A549 (cell line): ENCODE data around the gene SETX. TPM values are rescaled to one million over a fixed set of nuclear protein-coding genes. Genes with fewer than 3 reads are reported as not detected.

Experiments
- ATAC-seq, 2 experiments: fragments of 200-7000 bp in 1 of 2; fragments of >200 bp in 1 of 2; cut with Nextera tagmentation in 1 of 2; cut with Tn5 transposase in 1 of 2; 3 replicates each; pipeline versions ENCODE4 v1.8.0 to v1.9.1; 2018 to 2020; ENCODE audit warnings: mild to moderate bottlenecking in 1 of 2, moderate library complexity in 1 of 2
- CTCF ChIA-PET: fragments of 300-600 bp; sonication (Branson Sonifier 250); formaldehyde crosslinking; extraction: SDS; loops from one replicate; lab custom pipeline; 2021; ENCODE audit warnings: antibody characterized with exemption, inconsistent platforms; lab: Yijun Ruan, JAX
- POLR2A ChIA-PET: fragments of 350-600 bp; formaldehyde crosslinking; extraction: SDS; loops from one replicate; lab custom pipeline; 2021; ENCODE audit warnings: antibody characterized with exemption, inconsistent platforms; lab: Yijun Ruan, JAX
- DNase-seq, 2 experiments: peaks; one replicate each; pipeline versions ENCODE4 v3.0.0 to v3.0.0-alpha.2; 2011 to 2016; ENCODE audit warnings: low read depth in 1 of 2, low spot score in 1 of 2
- FAIRE-seq: peaks from 2 replicates; lab custom pipeline; 2011; peaks lifted over from hg19 to GRCh38; lab: Jason Lieb, UNC
- H3K27ac ChIP-seq, 2 experiments: fragments of >200 bp; sonication (Bioruptor Twin); formaldehyde crosslinking; 3 replicates each; pipeline ENCODE4 v1.5.1; 2016 to 2017
- H3K4me1 ChIP-seq: fragments of >200 bp; sonication (Bioruptor Twin); formaldehyde crosslinking; 3 replicates; pipeline ENCODE4 v1.6.1; 2016
- H3K4me2 ChIP-seq: fragments of >200 bp; sonication (Bioruptor Twin); formaldehyde crosslinking; 3 replicates; pipeline ENCODE4 v1.6.1; 2016
- H3K4me3 ChIP-seq: fragments of >200 bp; sonication (Bioruptor Twin); formaldehyde crosslinking; 3 replicates; pipeline ENCODE4 v1.5.1; 2016
- H3K9me3 ChIP-seq: fragments of >200 bp; sonication (Bioruptor Twin); formaldehyde crosslinking; 3 replicates; pipeline ENCODE4 v1.6.1; 2016
- BHLHE40 ChIP-seq: IDR thresholded peaks from 2 replicates; pipeline ENCODE4 v1.6.1; 2012; ENCODE audit warnings: low read depth, low read length, inconsistent platforms
- CEBPB ChIP-seq, 2 experiments: fragments of >200 bp in 1 of 2; sonication (Bioruptor Twin) in 1 of 2; formaldehyde crosslinking in 1 of 2; IDR thresholded peaks; 2 replicates each; pipeline ENCODE4 v1.6.1; 2012 to 2016
- CHD4 ChIP-seq: fragments of 200-600 bp; sonication (generic); IDR thresholded peaks from 2 replicates; pipeline ENCODE4 v1.6.1; 2016; ENCODE audit warnings: antibody characterized with exemption, mild to moderate bottlenecking, borderline replicate concordance
- EHMT2 ChIP-seq: fragments of 200-600 bp; sonication (generic); IDR thresholded peaks from 2 replicates; pipeline ENCODE4 v1.6.1; 2016; ENCODE audit warnings: antibody characterized with exemption, low read depth, mild to moderate bottlenecking, moderate library complexity
- ELK1 ChIP-seq: fragments of 150-350 bp; IDR thresholded peaks from 2 replicates; pipeline ENCODE4 v1.6.1; 2014; ENCODE audit warnings: low read depth, mild to moderate bottlenecking, low read length
- FOSB ChIP-seq: fragments of 250-450 bp; sonication (Bioruptor Pico); IDR thresholded peaks from 2 replicates; pipeline ENCODE4 v1.5.0; 2020; ENCODE audit warnings: mild to moderate bottlenecking, moderate library complexity
- HMGXB4 ChIP-seq: fragments of 250-450 bp; sonication (Bioruptor Pico); IDR thresholded peaks from 2 replicates; pipeline ENCODE4 v1.5.0; 2021; ENCODE audit warnings: mild to moderate bottlenecking, moderate library complexity, borderline replicate concordance
- HOXA7 ChIP-seq: fragments of 250-450 bp; sonication (Bioruptor Pico); IDR thresholded peaks from 2 replicates; pipeline ENCODE4 v1.5.0; 2020; ENCODE audit warnings: mild to moderate bottlenecking, moderate library complexity
- JUN ChIP-seq, 2 experiments: fragments of >200 bp; sonication (Bioruptor Twin); formaldehyde crosslinking; IDR thresholded peaks; 2 replicates in 1 of 2; 3 replicates in 1 of 2; pipeline ENCODE4 v1.6.1; 2016 to 2017
- JUNB ChIP-seq: fragments of >200 bp; sonication (Bioruptor Twin); formaldehyde crosslinking; IDR thresholded peaks from 2 replicates; pipeline ENCODE4 v1.6.1; 2016
- KDM5A ChIP-seq: fragments of 200-600 bp; sonication (generic); IDR thresholded peaks from 2 replicates; pipeline ENCODE4 v1.6.1; 2016; ENCODE audit warnings: antibody characterized with exemption, mild to moderate bottlenecking
- MAX ChIP-seq: IDR thresholded peaks from 2 replicates; pipeline ENCODE4 v1.6.1; 2012
- NFE2L2 ChIP-seq: fragments of 150-350 bp; conservative IDR thresholded peaks from 2 replicates; pipeline ENCODE4 v1.6.1; 2014; ENCODE audit warnings: low read length
- NR3C1 ChIP-seq: fragments of >200 bp; sonication (Bioruptor Twin); formaldehyde crosslinking; IDR thresholded peaks from 3 replicates; pipeline ENCODE4 v1.6.1; 2017
- PBX3 ChIP-seq: IDR thresholded peaks from 2 replicates; pipeline ENCODE4 v1.6.1; 2012
- RAD21 ChIP-seq, 2 experiments: fragments of >200 bp in 1 of 2; sonication (Bioruptor Twin) in 1 of 2; formaldehyde crosslinking in 1 of 2; IDR thresholded peaks in 1 of 2; conservative IDR thresholded peaks in 1 of 2; 2 replicates in 1 of 2; 3 replicates in 1 of 2; pipeline ENCODE4 v1.6.1; 2012 to 2018; ENCODE audit warnings: inconsistent platforms in 1 of 2
- RARB ChIP-seq: fragments of 250-450 bp; sonication (Bioruptor Pico); IDR thresholded peaks from 2 replicates; pipeline ENCODE4 v1.8.0; 2021; ENCODE audit warnings: mild to moderate bottlenecking, moderate library complexity
- RCOR1 ChIP-seq: fragments of 150-350 bp; IDR thresholded peaks from 2 replicates; pipeline ENCODE4 v1.6.1; 2014; ENCODE audit warnings: antibody characterized with exemption, low read length, low read depth
- REST ChIP-seq: fragments of 200-600 bp; sonication (generic); IDR thresholded peaks from 2 replicates; pipeline ENCODE4 v1.6.1; 2016; ENCODE audit warnings: antibody characterized with exemption, mild to moderate bottlenecking, moderate library complexity
- RFX5 ChIP-seq: fragments of 450-650 bp; IDR thresholded peaks from 2 replicates; pipeline ENCODE4 v1.7.1; 2014; ENCODE audit warnings: antibody characterized with exemption, mild to moderate bottlenecking, moderate library complexity
- SMC3 ChIP-seq: fragments of >200 bp; sonication (Bioruptor Twin); formaldehyde crosslinking; IDR thresholded peaks from 3 replicates; pipeline ENCODE4 v1.6.1; 2018; ENCODE audit warnings: inconsistent platforms
- SREBF2 ChIP-seq: fragments of 450-650 bp; IDR thresholded peaks from 2 replicates; pipeline ENCODE4 v1.6.1; 2014; ENCODE audit warnings: mild to moderate bottlenecking, moderate library complexity
- TP53 ChIP-seq: fragments of 250-450 bp; sonication (Bioruptor Pico); IDR thresholded peaks from 2 replicates; pipeline ENCODE4 v1.5.0; 2021; ENCODE audit warnings: mild to moderate bottlenecking, moderate library complexity
- WGBS: methylation state at CpG from one replicate; pipeline ENCODE4 v1.1.6; 2017; ENCODE audit errors: missing lambda C conversion rate; 5-methylcytosine and 5-hydroxymethylcytosine counted together
- polyA plus RNA-seq, 4 experiments: library from polyadenylated mRNA; depleted of rRNA in 3 of 4; stranded (reverse); fragments of >200 nt; fragmentation: RNase III in 1 of 4; extraction: RNeasy Plus Mini Kit Qiagen cat#74134 plus additional on column Dnase treatment in 1 of 4; gene quantifications; 2 replicates in 3 of 4; 3 replicates in 1 of 4; pipeline ENCODE4 v1.2.3, GENCODE V29; 2011 to 2017

The SETX gene
- polyA plus RNA-seq, 2 of the 4 experiments (the other 2 are of a cell fraction): 14.7 to 34.3 TPM

- no peak for FAIRE-seq
- Histone ChIP-seq H3K4me3 (no peak overlapping the region), H3K9me3 (no peaks in the 10 kb centered on the region), H3K27ac (no peak overlapping the region), H3K4me2 (no peak overlapping the region), H3K4me1 (no peaks in the 10 kb centered on the region)
- ATAC-seq: no peak
- no peak for DNase-seq
- ChIA-PET CTCF (no interaction called here), POLR2A (no interaction called here)
- 88% methylated on average over 3 of the region's 3 CpGs for whole genome bisulfite sequencing
- TF ChIP-seq KDM5A: no peak
- no peak for TF ChIP-seq REST
- TF ChIP-seq SREBF2: no peak
- no peak for TF ChIP-seq JUNB
- TF ChIP-seq FOSB (CRISPR knock-in tag): no peak
- no peak for TF ChIP-seq JUN (IDR thresholded peaks at IDR 0.05)
- TF ChIP-seq RAD21 (conservative IDR thresholded peaks at IDR 0.05 in 1 of 2, IDR thresholded peaks at IDR 0.05 in 1 of 2): no peak
- no peak for TF ChIP-seq RCOR1
- TF ChIP-seq NFE2L2: no peak
- no peak for TF ChIP-seq SMC3
- TF ChIP-seq CEBPB (IDR thresholded peaks at IDR 0.05): no peak
- no peak for TF ChIP-seq TP53
- no peak for TF ChIP-seq CHD4
Measured at GRCh38 chr9:132287256-132287760, 67.5 kb downstream of the SETX start.

GRCh38 chr9:132283863-132284262 lies 70.9 kb downstream of the SETX start:
- H3K27ac ChIP-seq: no peak overlapping the region
- DNase-seq: no peak
- peak in 1 of 2 experiments; percentile 43; a peak in 3 of 6 replicates for ATAC-seq
- WGBS: 75% methylated on average over 7 of the region's 7 CpGs
- no peak overlapping the region for H3K4me2 ChIP-seq
- peak; percentile 72 for FAIRE-seq
- POLR2A ChIA-PET: no interaction called here
- no peaks in the 10 kb centered on the region for H3K9me3 ChIP-seq
- no peak for TF ChIP-seq RARB (CRISPR knock-in tag)
- TF ChIP-seq, all 56 proteins: peak for 0
- Histone ChIP-seq H3K4me3 (no peak overlapping the region), H3K4me1 (no peaks in the 10 kb centered on the region)
- CTCF ChIA-PET: interaction anchor here (1.2 to 2.0 kb wide), 4 partner anchors 15 to 692 kb away, joined by 3 to 7 read pairs (median 4); no protein-coding TSS in a partner anchor

- Histone ChIP-seq H3K4me3 (no peak overlapping the region), H3K9me3 (no peaks in the 10 kb centered on the region)
- POLR2A ChIA-PET: no interaction called here
- ATAC-seq: no peak
- no peak for DNase-seq
- CTCF ChIA-PET: interaction anchor here (1.5 to 2.0 kb wide), 2 partner anchors 14 to 21 kb away, joined by 4 to 7 read pairs; no protein-coding TSS in a partner anchor
- 74% methylated on average over 4 of the region's 4 CpGs for WGBS
- no peak for FAIRE-seq
- TF ChIP-seq KDM5A: no peak
- no peak for TF ChIP-seq BHLHE40
- TF ChIP-seq EHMT2: no peak
- no peak for TF ChIP-seq ELK1
- no peak for TF ChIP-seq NR3C1
- no peak for TF ChIP-seq PBX3
- TF ChIP-seq HOXA7 (CRISPR knock-in tag): no peak
- no peak for TF ChIP-seq HMGXB4 (CRISPR knock-in tag)
- no peak for TF ChIP-seq RCOR1
- no peak for TF ChIP-seq MAX
- TF ChIP-seq RFX5: no peak
- TF ChIP-seq, all 56 proteins: peak for 0
- H3K4me1 ChIP-seq: no peaks in the 10 kb centered on the region
- H3K4me2 ChIP-seq: no peak overlapping the region
- no peak overlapping the region for H3K27ac ChIP-seq
Measured at GRCh38 chr9:132283165-132283564, 71.6 kb downstream of the SETX start.
